ENCODE measurements around the gene MEX3D. TPM values are rescaled to one million over a fixed set of nuclear protein-coding genes. Genes with fewer than 3 reads are reported as not detected.

MEX3D gene
- 25.3 TPM for total RNA-seq
- long read RNA-seq, transcript MEX3D-201 (2 exons, 2,850 nt), result major isoform, 5 of 7 reads
- long read RNA-seq, partial matches to known transcripts, result 0 of 7 reads
- long read RNA-seq, other reads (novel, unspliced or antisense), result 2 of 7 reads

DNA sequence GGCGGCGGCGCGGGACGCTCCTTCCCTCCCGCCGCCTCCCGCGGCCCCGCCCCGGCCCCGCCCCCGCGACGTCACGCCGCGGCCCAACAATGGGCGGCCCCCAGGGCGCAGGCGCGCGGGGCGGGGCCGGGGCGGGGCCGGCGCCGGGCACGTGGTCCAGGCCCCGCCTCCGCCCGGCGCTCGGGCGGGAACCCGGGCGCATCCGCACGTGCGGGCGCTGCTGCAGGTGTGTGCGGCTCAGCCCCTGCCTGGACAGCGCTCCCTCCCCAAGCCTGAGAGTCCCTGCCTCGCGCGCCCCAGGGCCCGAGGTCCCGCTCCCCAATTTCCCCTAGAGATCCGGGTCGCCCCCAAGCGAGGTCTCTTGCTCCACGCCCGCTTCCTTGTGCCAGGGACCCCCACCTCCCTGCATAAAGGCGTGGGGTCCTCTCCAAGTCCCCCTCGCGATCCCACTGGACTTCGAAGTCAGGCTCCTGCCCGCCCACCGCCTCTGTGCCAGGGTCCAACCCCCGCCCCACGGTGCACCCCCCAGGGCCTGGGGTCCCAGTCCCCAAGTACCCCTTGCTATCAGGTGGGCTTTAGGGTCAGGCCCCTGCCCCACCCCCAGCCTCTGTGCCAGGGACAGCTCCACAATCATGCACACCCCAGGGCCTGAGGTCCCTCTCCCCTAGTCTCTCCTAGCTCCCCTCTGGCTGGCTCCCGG, at the start of gene MEX3D:
MEX3D (minus strand) TSS at position 6 of the 700 bp plus-strand sequence. CDS start 267 bp downstream, outside the sequence.
- peak within 1 kb of the TSS; percentile 78 for H3K27ac ChIP-seq

DNA sequence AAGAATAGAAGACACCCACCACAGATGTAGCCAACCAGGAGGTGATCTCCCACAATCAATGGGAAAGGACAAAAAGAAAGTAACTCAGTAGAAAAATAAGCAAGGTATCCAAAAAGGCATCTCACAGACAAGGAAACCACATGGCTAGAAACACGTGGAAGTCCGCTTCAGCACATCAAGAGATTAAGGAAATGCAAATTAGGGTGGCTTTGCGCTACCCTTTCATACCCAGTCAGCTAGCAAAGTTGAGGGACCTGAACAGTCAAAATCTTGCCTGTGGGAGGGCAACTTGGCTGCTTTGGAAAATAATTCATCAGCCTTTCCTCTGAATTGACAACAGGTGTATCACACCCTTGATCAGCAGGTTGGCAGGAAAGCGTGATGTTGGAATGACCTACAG, 48.8 kb upstream of the MEX3D start:
- ATAC-seq, result no peak
- no peaks in the 10 kb centered on the region for H3K27me3 ChIP-seq
- H3K9me3 ChIP-seq, result no peaks in the 10 kb centered on the region
- TF ChIP-seq, protein P1, sequence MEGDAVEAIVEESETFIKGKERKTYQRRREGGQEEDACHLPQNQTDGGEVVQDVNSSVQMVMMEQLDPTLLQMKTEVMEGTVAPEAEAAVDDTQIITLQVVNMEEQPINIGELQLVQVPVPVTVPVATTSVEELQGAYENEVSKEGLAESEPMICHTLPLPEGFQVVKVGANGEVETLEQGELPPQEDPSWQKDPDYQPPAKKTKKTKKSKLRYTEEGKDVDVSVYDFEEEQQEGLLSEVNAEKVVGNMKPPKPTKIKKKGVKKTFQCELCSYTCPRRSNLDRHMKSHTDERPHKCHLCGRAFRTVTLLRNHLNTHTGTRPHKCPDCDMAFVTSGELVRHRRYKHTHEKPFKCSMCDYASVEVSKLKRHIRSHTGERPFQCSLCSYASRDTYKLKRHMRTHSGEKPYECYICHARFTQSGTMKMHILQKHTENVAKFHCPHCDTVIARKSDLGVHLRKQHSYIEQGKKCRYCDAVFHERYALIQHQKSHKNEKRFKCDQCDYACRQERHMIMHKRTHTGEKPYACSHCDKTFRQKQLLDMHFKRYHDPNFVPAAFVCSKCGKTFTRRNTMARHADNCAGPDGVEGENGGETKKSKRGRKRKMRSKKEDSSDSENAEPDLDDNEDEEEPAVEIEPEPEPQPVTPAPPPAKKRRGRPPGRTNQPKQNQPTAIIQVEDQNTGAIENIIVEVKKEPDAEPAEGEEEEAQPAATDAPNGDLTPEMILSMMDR (IDR thresholded peaks at IDR 0.05), result no peak
- intact Hi-C loops (cut with DNase I), result no loop called here
- no peak overlapping the region for H3K4me3 ChIP-seq
- H3K4me1 ChIP-seq, result no peaks in the 10 kb centered on the region
- no peak overlapping the region for H3K27ac ChIP-seq
- peaks cover 36% of the 10 kb centered on the region for H3K36me3 ChIP-seq
- DNase-seq, result no peak

More for the DNA sequence above, at the start of gene MEX3D:
- H3K9me3 ChIP-seq, result no peaks in the 10 kb centered on the region
- H3K4me1 ChIP-seq, result peaks cover 4% of the 10 kb centered on the region
- peak; percentile 89 for DNase-seq
- ATAC-seq, result peak; percentile 87
- H3K27me3 ChIP-seq, result no peaks in the 10 kb centered on the region
- TF ChIP-seq, protein P1 (IDR thresholded peaks at IDR 0.05), result no peak
- peak within 1 kb of the TSS; percentile 65 for H3K4me3 ChIP-seq
- no peaks in the 10 kb centered on the region for H3K36me3 ChIP-seq
- intact Hi-C loops (cut with DNase I), result no loop called here

DNA sequence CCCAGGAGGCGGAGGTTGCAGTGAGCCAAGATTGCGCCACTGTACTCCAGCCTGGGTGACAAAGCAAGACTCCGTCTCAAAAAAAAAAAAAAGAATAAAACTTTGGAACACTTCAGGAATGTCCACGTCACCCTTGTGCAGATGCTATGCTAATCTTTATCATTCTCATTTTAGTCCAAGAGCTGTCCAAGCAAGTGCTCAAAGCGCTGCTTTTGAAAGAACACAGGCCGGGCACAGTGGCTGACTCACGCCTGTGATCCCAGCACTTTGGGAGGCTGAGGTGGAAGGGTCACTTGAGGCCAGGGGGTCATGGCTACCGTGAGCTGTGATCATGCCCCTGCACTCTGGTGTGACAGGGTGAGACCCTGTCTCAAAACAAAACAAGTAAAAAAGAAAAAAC, 48.3 kb upstream of the MEX3D start:
- no peak for DNase-seq
- no peak overlapping the region for H3K4me3 ChIP-seq
- intact Hi-C loops (cut with DNase I), result no loop called here
- H3K36me3 ChIP-seq, result peaks cover 41% of the 10 kb centered on the region
- no peak for ATAC-seq
- no peaks in the 10 kb centered on the region for H3K4me1 ChIP-seq
- H3K27ac ChIP-seq, result no peak overlapping the region
- no peaks in the 10 kb centered on the region for H3K9me3 ChIP-seq
- TF ChIP-seq, protein P1 (IDR thresholded peaks at IDR 0.05), result no peak
- H3K27me3 ChIP-seq, result no peaks in the 10 kb centered on the region

DNA sequence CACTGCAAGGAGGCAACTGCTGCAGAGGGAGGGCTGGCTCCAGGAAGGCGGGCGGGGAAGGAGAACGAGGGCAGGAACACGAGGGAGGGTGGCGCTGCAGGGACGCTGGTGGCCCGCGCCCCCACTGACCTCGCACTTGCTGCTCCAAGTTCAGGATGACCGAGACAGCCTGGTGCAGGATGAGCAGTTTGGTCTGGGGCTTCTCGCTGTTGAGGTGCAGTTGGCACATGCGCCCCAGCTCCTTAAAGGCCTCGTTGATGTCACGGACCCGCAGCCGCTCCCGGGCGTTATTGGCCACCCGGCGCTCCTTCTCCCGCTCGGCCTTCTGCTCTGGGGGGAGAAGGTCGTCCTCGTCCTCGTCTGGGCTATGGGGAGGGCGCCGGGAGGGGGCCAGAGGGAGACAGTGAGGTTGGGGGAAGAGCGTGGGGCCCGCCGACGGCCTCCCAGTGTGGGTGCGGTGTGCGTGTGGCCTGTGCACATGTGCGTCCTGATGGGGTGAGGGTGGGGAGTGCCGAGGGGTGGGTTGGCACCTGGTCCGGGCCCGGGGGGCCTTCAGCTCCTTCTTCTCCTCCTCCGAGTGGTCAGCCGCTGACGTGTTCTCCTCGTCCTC, 47.1 kb upstream of the MEX3D start:
- Histone ChIP-seq H3K4me1 (no peaks in the 10 kb centered on the region), H3K4me3 (no peak overlapping the region), H3K27ac (no peak overlapping the region), H3K9me3 (no peaks in the 10 kb centered on the region), H3K27me3 (no peaks in the 10 kb centered on the region), H3K36me3 (peaks cover 46% of the 10 kb centered on the region)
- ATAC-seq (no peak), DNase-seq (no peak)
- intact Hi-C loops (cut with DNase I), result no loop called here
- TF ChIP-seq, protein P1 (IDR thresholded peaks at IDR 0.05), result no peak

DNA sequence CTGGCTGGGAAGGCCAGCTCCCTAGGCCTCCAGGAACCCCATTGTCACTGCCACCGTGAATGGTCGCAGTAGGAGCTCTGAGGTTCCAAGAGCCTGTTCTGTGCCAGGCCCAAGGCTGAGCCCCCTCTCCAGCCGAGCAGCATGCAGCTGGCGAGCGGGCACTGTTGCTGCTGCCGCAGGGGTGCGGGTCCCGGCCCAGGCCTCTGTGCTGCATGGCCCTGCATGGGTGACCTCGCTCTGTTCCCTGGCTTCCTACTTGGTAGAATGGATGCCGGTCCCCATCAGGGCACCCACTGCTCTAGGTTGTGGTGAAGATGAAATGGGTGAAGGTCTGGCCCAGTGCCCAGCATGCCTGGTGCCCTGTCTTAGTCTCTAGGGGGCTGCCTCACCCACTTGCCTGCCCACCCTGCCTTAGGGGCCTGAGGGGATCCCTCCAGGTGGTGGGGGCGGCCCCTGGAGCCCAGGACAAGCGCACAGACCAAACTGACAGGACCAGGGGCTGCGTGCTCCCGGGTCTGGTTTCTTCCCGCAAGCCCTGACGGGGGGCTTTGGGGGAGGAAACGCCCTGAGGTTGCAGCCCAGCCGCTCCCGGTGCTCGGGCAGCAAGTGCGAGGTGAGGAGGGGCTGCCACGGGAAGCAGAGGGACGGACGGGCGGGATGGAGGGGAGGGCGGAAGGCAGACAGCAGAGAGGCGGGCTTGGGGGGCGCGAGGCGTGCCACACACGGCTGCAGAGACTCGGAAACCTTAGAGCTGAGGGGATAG, 45.9 kb upstream of the MEX3D start:
- Histone ChIP-seq H3K4me3 (no peak overlapping the region), H3K9me3 (no peaks in the 10 kb centered on the region), H3K36me3 (peaks cover 35% of the 10 kb centered on the region), H3K27ac (no peak overlapping the region), H3K27me3 (no peaks in the 10 kb centered on the region), H3K4me1 (no peaks in the 10 kb centered on the region)
- no peak for DNase-seq
- no peak for ATAC-seq
- TF ChIP-seq, protein P1 (IDR thresholded peaks at IDR 0.05), result no peak
- intact Hi-C loops (cut with DNase I), result no loop called here

Measured in upper lobe of right lung (tissue), 1 donor.